ENCODE results near the gene MSH2.

- TF ChIP-seq CTCF (IDR thresholded peaks at IDR 0.05) (no peak), POLR2A (IDR thresholded peaks at IDR 0.05) (no peak), EP300 (IDR thresholded peaks at IDR 0.05) (no peak)
Observed at GRCh38 chr2:47483191-47483590, 80.2 kb downstream of the MSH2 start.

Data from tibial nerve (tissue), 4 donors.